ENCODE measurements around the gene SYNGR2.
"Not testable (repeated sequence)": the region's sequence is repeated elsewhere in the genome, so short reads cannot be mapped to it uniquely, and the experiment has no call there.

The SYNGR2 gene

DNA sequence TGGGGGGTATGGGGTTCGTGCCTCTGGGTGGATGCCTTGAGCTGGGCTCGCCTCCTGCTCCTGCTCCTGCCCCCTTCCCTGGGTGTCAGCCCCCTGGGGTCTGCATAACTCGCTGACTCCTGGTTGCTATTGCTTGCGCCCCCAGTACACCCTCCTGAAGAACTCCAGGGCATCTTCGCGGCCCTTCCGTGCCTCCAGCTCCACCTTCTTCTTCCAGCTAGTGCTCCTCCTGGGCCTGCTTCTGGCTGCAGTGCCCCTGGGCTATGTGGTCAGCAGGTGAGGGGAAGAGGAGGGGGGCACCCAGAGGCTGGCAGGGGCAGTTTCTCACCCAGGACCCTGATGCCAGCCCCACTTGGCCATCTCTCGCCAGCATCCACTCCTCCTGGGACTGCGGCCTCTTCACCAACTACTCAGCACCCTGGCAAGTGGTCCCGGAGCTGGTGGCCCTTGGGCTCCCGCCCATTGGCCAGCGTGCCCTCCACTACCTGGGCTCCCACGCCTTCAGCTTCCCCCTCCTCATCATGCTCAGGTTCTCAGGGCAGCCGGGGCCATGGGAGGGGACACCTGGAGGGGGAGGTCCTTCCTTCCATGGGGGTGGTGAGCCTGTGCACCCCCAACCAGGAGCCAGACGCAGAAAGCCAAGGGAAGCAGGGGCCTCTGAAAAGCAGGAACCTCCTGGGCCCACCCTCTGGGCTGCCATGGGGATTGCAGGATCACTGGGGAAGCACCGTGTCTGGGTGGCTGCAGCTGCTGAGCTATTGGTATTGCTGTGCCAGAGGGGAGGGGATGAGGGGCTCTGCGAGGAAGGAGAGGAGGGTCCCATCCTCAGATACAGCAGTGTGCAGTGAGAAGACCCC is 29.9 kb upstream of the SYNGR2 start:
- TF ChIP-seq, protein P1, sequence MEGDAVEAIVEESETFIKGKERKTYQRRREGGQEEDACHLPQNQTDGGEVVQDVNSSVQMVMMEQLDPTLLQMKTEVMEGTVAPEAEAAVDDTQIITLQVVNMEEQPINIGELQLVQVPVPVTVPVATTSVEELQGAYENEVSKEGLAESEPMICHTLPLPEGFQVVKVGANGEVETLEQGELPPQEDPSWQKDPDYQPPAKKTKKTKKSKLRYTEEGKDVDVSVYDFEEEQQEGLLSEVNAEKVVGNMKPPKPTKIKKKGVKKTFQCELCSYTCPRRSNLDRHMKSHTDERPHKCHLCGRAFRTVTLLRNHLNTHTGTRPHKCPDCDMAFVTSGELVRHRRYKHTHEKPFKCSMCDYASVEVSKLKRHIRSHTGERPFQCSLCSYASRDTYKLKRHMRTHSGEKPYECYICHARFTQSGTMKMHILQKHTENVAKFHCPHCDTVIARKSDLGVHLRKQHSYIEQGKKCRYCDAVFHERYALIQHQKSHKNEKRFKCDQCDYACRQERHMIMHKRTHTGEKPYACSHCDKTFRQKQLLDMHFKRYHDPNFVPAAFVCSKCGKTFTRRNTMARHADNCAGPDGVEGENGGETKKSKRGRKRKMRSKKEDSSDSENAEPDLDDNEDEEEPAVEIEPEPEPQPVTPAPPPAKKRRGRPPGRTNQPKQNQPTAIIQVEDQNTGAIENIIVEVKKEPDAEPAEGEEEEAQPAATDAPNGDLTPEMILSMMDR (IDR thresholded peaks at IDR 0.05; ENCODE audit: low read depth, low read length, missing control alignments): no peak
- no peak for DNase-seq (ENCODE audit: extremely low read depth, low read depth)
- no peak overlapping the region for H3K4me3 ChIP-seq (replicated peaks; ENCODE audit: low read depth, low read length)

DNA sequence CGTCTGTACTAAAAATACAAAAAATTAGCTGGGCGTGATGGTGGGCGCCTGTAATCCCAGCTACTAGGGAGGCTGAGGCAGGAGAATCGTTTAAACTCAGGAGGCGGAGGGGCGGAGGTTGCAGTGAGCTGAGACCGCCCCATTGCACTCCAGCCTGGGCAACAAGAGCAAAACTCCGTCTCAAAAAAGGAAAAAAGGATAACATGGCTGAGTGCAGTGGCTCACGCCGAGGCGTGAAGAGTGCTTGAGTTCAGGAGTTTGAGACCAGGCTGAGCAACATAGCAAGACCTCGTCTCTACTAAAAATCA is 28.6 kb upstream of the SYNGR2 start:
- not testable (repeated sequence) for DNase-seq (ENCODE audit: extremely low read depth, low read depth); H3K4me3 ChIP-seq (replicated peaks; ENCODE audit: low read depth, low read length)

DNA sequence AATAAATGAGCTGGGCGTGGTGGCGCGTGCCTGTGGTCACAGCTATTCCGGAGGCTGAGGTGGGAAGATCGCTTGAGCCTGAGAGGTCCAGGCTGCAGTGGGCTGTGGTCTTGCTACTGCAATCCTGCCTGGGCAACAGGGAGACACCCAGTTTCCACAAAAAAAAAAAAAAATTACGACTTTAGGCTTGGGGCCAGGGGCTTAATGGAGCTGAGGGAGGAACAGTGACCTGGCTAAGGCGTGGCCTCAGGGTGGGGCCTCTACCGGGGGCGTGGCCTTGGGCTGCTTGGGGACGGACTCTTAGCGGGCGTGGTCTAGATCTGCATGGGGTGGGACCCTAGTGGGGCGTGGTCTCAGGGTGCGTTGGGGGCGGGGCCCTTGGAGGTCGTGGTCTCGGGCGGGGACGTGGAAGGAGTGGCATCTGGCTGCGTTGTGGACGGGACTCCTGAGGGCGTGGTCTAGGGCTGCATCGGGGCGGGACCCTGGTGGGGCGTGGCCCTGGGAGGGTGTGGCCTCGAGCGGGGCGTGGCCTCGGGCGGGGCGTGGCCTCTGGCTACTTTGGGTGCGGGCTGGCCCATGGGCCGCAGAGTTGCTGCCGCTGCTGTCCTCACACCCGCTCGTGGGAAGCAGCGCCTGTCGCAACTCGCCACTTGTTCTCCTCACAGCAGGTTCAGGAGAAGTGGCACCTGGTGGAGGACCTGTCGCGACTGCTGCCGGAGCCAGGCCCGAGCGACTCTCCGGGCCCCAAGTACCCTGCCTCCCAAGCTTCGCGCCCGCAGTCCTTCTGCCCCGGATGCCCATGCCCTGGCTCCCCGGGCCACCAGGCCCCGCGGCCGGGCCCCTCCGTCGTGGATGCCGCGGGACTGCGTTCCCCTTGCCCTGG is 28.0 kb upstream of the SYNGR2 start:
- no peak overlapping the region for H3K4me3 ChIP-seq (replicated peaks; ENCODE audit: low read depth, low read length)
- DNase-seq (ENCODE audit: extremely low read depth, low read depth): peak; percentile 78

DNA sequence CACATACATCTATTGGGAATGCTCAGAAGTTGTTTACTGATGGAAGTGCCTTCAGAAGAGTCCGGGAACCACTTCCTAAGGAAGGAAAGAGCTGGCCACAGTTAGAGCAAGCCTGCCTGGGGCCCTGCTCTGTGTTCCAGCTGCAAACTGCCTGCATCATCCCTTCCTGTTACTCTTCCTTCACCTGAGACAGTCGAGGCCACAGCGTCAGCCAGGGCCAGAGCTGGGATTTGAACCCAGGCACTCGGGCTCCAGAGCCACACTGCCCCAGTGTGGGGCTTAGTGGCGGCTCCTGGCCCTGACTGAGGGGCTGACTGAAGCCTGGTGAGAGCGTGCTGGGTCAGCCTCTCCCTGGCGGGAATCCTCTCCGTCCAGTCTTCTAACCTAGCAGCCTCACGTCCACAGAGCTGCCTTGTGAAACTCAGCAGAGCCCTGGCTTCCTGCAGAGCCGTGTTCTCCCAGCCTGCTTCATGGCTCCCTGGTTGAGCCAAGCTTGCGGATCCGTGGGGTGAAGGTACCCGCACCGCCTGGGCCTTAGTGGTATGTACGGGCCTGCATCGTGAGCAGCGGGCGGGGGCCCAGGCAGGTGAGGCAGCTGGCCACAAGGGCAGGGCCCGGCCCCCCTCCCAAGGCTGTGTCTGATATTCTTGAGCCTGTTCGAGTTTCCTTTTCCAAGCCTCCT is 26.8 kb upstream of the SYNGR2 start:
- no peak overlapping the region for H3K4me3 ChIP-seq (replicated peaks; ENCODE audit: low read depth, low read length)
- DNase-seq (ENCODE audit: extremely low read depth, low read depth): no peak
- TF ChIP-seq, protein P1 (IDR thresholded peaks at IDR 0.05; ENCODE audit: low read depth, low read length, missing control alignments): no peak

More for the DNA sequence above, 28.0 kb upstream of the SYNGR2 start:
- TF ChIP-seq, protein P1 (IDR thresholded peaks at IDR 0.05; ENCODE audit: low read depth, low read length, missing control alignments): no peak

DNA sequence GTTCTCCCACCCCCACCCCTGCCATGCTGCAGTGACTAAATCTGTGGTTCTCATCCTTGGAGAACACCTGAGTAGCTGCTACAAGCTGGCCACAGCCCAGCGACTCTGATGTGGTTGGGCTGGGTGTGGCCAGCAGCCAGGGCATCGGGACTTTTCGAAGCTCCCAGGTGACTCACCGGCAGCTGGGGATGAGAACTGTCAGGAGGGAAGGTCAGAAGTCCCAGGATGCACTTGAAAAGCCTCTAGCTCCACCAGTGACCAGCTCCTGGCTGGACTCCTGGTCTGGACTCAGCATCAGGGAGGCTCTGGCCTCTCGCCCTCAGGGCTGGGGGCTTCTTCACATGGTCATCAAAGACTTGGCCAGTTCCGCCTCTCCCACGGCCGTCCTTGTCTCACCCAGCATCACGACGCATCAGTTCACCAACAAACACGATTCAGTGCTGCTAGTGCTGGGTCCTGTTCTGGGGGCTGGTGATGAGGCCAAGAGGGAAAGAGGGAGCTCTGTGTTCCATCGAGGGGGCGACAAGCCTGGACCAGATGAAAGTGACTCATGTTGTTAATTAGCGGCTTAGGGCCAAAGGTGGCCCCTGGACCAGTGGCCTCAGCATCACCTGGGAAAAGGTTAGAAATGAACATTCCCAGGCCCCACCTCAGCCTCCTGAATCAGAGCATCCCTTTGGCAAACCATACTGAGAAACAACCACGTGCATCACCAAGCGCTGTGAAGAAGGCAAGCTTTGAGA is 26.1 kb upstream of the SYNGR2 start:
- TF ChIP-seq, protein P1 (IDR thresholded peaks at IDR 0.05; ENCODE audit: low read depth, low read length, missing control alignments): no peak
- no peak for DNase-seq (ENCODE audit: extremely low read depth, low read depth)
- no peak overlapping the region for H3K4me3 ChIP-seq (replicated peaks; ENCODE audit: low read depth, low read length)

DNA sequence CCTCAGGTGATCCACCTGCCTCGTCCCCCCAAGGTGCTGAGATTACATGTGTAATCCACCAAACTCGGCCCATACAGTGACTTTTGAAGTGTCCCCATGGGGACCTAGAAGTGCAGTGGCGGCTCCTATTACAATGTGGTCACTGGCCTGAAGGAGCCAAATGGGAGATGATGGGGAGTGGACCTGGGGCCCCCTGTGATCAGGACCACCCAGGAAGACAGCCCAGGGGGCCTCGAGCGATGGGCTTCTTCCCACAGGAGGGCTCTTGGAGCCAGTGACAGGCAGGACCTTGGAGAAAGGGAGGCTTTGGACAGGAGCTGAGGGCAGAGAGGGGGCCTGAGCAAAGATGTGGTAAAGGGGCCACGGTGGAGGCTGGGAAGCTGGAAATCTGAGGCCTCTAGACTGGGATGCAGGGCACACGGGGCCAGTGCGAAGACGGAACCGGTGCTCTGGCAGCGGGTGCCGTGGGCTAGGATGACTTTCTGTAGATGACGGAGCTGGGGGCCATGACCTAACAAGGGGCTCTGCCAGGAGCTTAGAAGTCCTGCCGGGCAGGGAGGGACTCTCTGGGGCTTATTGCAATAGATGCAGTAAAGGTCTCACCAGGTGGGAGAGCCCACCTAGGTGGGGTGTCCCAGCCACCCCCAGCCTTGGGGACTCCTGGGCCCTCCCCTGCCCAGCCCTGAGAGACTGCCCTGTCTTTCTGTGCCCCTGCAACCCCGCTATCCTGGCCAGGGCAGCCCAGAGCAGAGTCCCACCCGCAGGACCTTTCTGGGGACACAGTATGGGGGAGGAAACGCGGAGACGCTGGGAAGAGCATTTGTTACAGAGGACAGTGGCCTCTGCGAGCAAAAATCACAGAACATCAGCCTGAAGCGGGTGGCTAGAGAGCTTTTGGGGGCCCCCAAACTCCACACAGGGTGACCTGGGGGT is 24.9 kb upstream of the SYNGR2 start:
- TF ChIP-seq, protein P1 (IDR thresholded peaks at IDR 0.05; ENCODE audit: low read depth, low read length, missing control alignments): no peak
- DNase-seq (ENCODE audit: extremely low read depth, low read depth): no peak
- no peak overlapping the region for H3K4me3 ChIP-seq (replicated peaks; ENCODE audit: low read depth, low read length)
